Heart right ventricle (tissue), 16 donors: ENCODE results near the gene ARHGEF4. TPM values are rescaled to one million over a fixed set of nuclear protein-coding genes. Genes with fewer than 3 reads are reported as not detected.

Experiments
- ATAC-seq, 8 donors: fragments of 200-7000 bp; cut with Tn5 transposase; one replicate each; pipeline ENCODE4 v1.9.1; 2020; ENCODE audit warnings: mild to moderate bottlenecking in 8 of 8, moderate library complexity in 8 of 8, moderate number of reproducible peaks in 1 of 8
- DNase-seq, 2 donors: peaks; one replicate each; pipeline ENCODE4 v3.0.0-alpha.2; 2020
- H3K27ac ChIP-seq, 10 donors: fragments of 200-600 bp; sonication (generic) in 2 of 10; one replicate each; pipeline versions ENCODE4 v1.5.0 to v1.8.0; 2020 to 2022; ENCODE audit warnings: mild to moderate bottlenecking in 3 of 10
- H3K27me3 ChIP-seq, 7 donors: fragments of 200-600 bp; one replicate each; pipeline ENCODE4 v1.8.0; 2021 to 2022; ENCODE audit warnings: mild to moderate bottlenecking in 2 of 7
- H3K36me3 ChIP-seq, 9 donors: fragments of 200-600 bp; sonication (generic) in 1 of 9; one replicate each; pipeline versions ENCODE4 v1.5.0 to v1.8.0; 2020 to 2022; ENCODE audit warnings: mild to moderate bottlenecking in 2 of 9
- H3K4me1 ChIP-seq, 9 donors: fragments of 200-600 bp; sonication (generic) in 1 of 9; one replicate each; pipeline versions ENCODE4 v1.5.0 to v1.8.0; 2020 to 2022; ENCODE audit warnings: mild to moderate bottlenecking in 4 of 9
- H3K4me3 ChIP-seq, 10 donors: fragments of 200-600 bp; sonication (generic) in 2 of 10; one replicate each; pipeline versions ENCODE4 v1.5.0 to v1.8.0; 2020 to 2022; ENCODE audit warnings: mild to moderate bottlenecking in 7 of 10, moderate library complexity in 2 of 10
- H3K9me3 ChIP-seq, 11 donors: fragments of 200-600 bp in 10 of 11; sonication (generic) in 2 of 11; one replicate each; pipeline versions ENCODE4 v1.5.0 to v1.8.0; 2013 to 2022; ENCODE audit warnings: mild to moderate bottlenecking in 2 of 11, control low read depth in 1 of 11, moderate library complexity in 1 of 11
- CTCF ChIP-seq, 9 donors: fragments of 200-600 bp; sonication (generic) in 2 of 9; IDR thresholded peaks; one replicate each; pipeline versions ENCODE4 v1.5.0 to v1.8.0; 2021 to 2022; ENCODE audit warnings: antibody characterized with exemption in 9 of 9, mild to moderate bottlenecking in 5 of 9, moderate library complexity in 1 of 9
- WGBS, 2 donors: extraction: QIAGEN DNeasy Blood & Tissue Kit; methylation state at CpG; one replicate each; pipeline ENCODE4 v1.1.7; 2013; ENCODE audit warnings: inconsistent platforms in 1 of 2; 5-methylcytosine and 5-hydroxymethylcytosine counted together
- intact Hi-C, 10 donors: fragments of 100-400 bp; cut with DNase I; formaldehyde crosslinking; loops; one replicate each; pipeline versions ENCODE4 v1.11.1 to v1.14.2; 2022
- polyA plus RNA-seq, 2 donors: library from polyadenylated mRNA; stranded (reverse); fragments of 200-250 nt; gene quantifications; one replicate each; pipeline ENCODE4 v1.2.3, GENCODE V29; 2013
- total RNA-seq, 10 donors: library from RNA; stranded (reverse); fragmentation: NEBNext Ultra II Directional in 3 of 10; extraction: Animal tissue kit (Norgen Biotek cat#: 25700) in 3 of 10; gene quantifications; one replicate each; pipeline versions ENCODE4 v1.2.1 to v1.2.4, GENCODE V29; 2021 to 2023
- donor health status: Arrhythmogenic right ventricular cardiomyopathy.
- donor health status: ischemic (EF 13 %, LVEDD 7.1; RV severe dilation, severe dysfunction).
- donor health status: healthy with polysubstance abuse.
- donor health status: DM: no; HTN: yes; CAD: no.
- donor health status: DM: no; HTN: no; CAD: no.
- donor health status: ischemic (EF 25% LVEDD 6.9; RV normal size, moderate dysfunction).
- donor health status: ischemic (EF 25% LVEDD 5.7; RV mildly dilated, moderate dysfunction).
- donor health status: healthy.
- donor health status: DM: yes; HTN: yes; CAD: no.
- donor health status: Ischemic cardiomyopathy.
- donor health status: ischemic (EF 35%, LVEDD 5.7; RV mildly dilated, moderate dysfunction).
- donor health status: nonischemic (EF 11% LVEDD 7.7; RV severe dilation, severe dysfunction).
- donor health status: DM: yes; HTN: yes; CAD: no.
- donor health status: PGD.
- donor health status: ischemic (EF 29% LVEDD 5.4; RV normal size, mild dysfunction).
- donor health status: nonischemic (EF 23%, LVEDD 6.1; RV moderate dilation, normal function).

The ARHGEF4 gene
- total and polyA plus RNA-seq, 12 donors = 0.67 to 6.5 (median 3.4) TPM

DNA sequence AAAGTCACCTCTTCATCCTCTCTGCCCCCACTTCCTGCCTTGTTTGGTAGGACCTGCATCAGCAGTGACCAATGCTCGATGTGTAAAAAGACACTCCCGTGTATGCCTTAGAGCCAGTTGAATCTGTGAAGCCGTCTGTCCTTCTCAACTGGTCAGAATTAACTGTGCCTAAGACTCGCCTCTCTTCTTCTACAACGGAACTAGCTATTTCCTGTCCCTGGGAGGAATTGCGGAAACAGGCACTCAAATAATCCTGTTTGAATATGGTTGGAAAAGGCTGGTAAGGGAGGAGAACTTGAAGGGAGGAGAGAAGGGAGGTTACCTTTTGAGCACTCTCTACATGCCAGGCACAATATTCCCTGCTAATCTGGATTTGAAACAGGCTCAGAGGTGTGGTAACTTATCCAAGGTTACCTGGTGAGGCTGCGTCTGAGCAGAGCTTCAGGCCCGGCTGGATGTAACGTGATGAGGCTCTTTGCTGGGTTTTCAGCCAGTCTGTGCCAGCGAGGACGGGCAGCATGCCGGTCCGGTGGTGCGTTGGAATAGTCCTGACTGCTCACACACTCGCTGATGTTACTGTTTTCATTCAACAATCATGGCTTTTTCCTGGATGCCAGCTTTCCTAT, 129.5 kb downstream of the ARHGEF4 start:
- Histone ChIP-seq H3K36me3 (no peaks in the 10 kb centered on the region), H3K9me3 (no peaks in the 10 kb centered on the region), H3K4me1 (peaks cover 0 to 5% (median 0%) of the 10 kb centered on the region in 9 donors), H3K27me3 (peaks cover 0 to 71% (median 62%) of the 10 kb centered on the region in 7 donors), H3K4me3 (no peak overlapping the region), H3K27ac (no peak overlapping the region)
- WGBS, 2 donors = 50 to 52% methylated on average over 15 of the region's 15 CpGs
- no peak for DNase-seq
- intact Hi-C loops = no loop called here
- ATAC-seq = no peak
- no peak for TF ChIP-seq CTCF (IDR thresholded peaks at IDR 0.05)

GRCh38 chr2:130966775-130967490, 130.2 kb downstream of the ARHGEF4 start:
- no peaks in the 10 kb centered on the region for H3K9me3 ChIP-seq
- H3K36me3 ChIP-seq = no peaks in the 10 kb centered on the region
- no peak overlapping the region for H3K27ac ChIP-seq
- intact Hi-C loops = no loop called here
- TF ChIP-seq CTCF (IDR thresholded peaks at IDR 0.05) = no peak
- peaks cover 0 to 5% (median 0%) of the 10 kb centered on the region in 9 donors for H3K4me1 ChIP-seq
- DNase-seq (no peak), ATAC-seq (no peak)
- H3K27me3 ChIP-seq = peaks cover 0 to 64% (median 55%) of the 10 kb centered on the region in 7 donors
- H3K4me3 ChIP-seq = no peak overlapping the region
- 74 to 75% methylated on average over 14 of the region's 14 CpGs for WGBS, 2 donors

- Histone ChIP-seq H3K4me1 (no peaks in the 10 kb centered on the region), H3K9me3 (peaks cover 0 to 2% (median 0%) of the 10 kb centered on the region in 11 donors), H3K4me3 (no peak overlapping the region), H3K27me3 (peaks cover 0 to 18% (median 6%) of the 10 kb centered on the region in 7 donors), H3K36me3 (no peaks in the 10 kb centered on the region), H3K27ac (no peak overlapping the region)
- ATAC-seq (no peak), DNase-seq (no peak)
- intact Hi-C loops = no loop called here
- 81 to 88% methylated on average over 1 of the region's 1 CpG for WGBS, 2 donors
- TF ChIP-seq CTCF (IDR thresholded peaks at IDR 0.05) = no peak
Observed at GRCh38 chr2:130972410-130972809, 135.7 kb downstream of the ARHGEF4 start.

DNA sequence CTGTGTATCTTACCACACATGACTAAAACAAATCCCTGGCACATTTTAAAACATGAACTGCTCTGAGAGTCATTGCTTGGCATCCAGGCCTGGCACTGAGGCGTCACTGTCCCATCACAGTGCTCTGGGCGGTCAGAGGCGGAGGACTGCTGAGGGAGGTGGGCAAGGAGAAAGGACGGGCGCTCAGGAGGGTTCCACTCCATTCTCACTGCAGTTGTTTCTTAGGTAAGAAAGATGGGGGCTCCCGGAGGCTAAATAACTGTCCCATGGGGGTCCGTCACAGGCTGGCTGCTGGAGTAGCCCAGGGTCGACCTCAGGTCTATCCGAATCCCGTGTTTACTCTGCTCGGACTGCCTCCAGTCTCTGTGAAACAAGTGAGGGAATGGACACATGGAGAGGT, 139.0 kb downstream of the ARHGEF4 start:
- intact Hi-C loops = no loop called here
- 81 to 88% methylated on average over 11 of the region's 11 CpGs for WGBS, 2 donors

More for the DNA sequence above, 139.0 kb downstream of the ARHGEF4 start:
- Histone ChIP-seq H3K4me1 (no peaks in the 10 kb centered on the region), H3K27ac (no peak overlapping the region), H3K36me3 (no peaks in the 10 kb centered on the region), H3K4me3 (no peak overlapping the region), H3K27me3 (peaks cover 0 to 11% (median 0%) of the 10 kb centered on the region in 7 donors), H3K9me3 (peaks cover 0 to 12% (median 0%) of the 10 kb centered on the region in 11 donors)
- TF ChIP-seq CTCF (IDR thresholded peaks at IDR 0.05) = no peak
- DNase-seq (no peak), ATAC-seq (no peak)
